Measurements from ENCODE around the gene SCD5. TPM values are rescaled to one million over a fixed set of nuclear protein-coding genes. Genes with fewer than 3 reads are reported as not detected.

The SCD5 gene
- total and polyA plus RNA-seq, 3 donors from 2014 or later = 76.4 to 161 (median 149) TPM

DNA sequence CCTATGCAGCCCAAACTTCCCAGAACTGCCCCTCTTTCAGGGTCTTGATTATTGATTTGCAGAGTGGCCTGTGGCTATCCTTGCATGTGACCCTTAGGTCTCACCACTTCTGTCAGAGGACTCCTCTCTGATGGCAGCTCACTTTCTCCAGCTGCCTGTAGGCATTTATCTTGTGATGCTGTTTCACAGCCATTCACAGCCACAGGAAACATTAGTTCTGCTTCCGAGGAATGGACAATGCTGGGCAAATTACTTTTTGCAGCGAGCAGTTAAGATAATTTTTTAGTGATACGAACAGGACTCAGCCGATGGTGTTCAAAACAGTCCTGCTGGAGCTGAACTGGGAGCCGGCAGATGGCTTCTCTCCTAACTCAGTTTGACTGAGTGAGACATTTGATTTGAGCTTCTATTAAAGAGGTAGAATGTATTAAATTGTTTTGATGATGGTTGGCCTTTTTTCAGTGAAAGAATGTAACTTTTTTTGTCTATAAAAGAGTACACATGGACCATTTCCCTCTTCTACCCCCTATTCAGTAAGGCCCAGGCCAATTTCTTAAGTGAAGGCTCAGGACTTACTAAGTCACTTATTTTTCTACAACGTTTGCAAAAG is 178.4 kb downstream of the SCD5 start:
- H3K27me3 ChIP-seq = no peaks in the 10 kb centered on the region
- no peak overlapping the region for H3K27ac ChIP-seq
- WGBS, 2 donors = 71 to 78% methylated on average over 6 of the region's 6 CpGs
- H3K4me1 ChIP-seq = no peaks in the 10 kb centered on the region
- intact Hi-C loops (cut with DNase I; ENCODE audit: low total_unique reads) = no loop called here
- no peak for DNase-seq
- H3K4me3 ChIP-seq = no peak overlapping the region
- TF ChIP-seq, protein P1, sequence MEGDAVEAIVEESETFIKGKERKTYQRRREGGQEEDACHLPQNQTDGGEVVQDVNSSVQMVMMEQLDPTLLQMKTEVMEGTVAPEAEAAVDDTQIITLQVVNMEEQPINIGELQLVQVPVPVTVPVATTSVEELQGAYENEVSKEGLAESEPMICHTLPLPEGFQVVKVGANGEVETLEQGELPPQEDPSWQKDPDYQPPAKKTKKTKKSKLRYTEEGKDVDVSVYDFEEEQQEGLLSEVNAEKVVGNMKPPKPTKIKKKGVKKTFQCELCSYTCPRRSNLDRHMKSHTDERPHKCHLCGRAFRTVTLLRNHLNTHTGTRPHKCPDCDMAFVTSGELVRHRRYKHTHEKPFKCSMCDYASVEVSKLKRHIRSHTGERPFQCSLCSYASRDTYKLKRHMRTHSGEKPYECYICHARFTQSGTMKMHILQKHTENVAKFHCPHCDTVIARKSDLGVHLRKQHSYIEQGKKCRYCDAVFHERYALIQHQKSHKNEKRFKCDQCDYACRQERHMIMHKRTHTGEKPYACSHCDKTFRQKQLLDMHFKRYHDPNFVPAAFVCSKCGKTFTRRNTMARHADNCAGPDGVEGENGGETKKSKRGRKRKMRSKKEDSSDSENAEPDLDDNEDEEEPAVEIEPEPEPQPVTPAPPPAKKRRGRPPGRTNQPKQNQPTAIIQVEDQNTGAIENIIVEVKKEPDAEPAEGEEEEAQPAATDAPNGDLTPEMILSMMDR (IDR thresholded peaks at IDR 0.05) = no peak
- no peak for TF ChIP-seq POLR2A (IDR thresholded peaks at IDR 0.05)
- H3K9me3 ChIP-seq = no peaks in the 10 kb centered on the region
- H3K36me3 ChIP-seq (ENCODE audit: low read depth, missing control alignments) = no peaks in the 10 kb centered on the region

DNA sequence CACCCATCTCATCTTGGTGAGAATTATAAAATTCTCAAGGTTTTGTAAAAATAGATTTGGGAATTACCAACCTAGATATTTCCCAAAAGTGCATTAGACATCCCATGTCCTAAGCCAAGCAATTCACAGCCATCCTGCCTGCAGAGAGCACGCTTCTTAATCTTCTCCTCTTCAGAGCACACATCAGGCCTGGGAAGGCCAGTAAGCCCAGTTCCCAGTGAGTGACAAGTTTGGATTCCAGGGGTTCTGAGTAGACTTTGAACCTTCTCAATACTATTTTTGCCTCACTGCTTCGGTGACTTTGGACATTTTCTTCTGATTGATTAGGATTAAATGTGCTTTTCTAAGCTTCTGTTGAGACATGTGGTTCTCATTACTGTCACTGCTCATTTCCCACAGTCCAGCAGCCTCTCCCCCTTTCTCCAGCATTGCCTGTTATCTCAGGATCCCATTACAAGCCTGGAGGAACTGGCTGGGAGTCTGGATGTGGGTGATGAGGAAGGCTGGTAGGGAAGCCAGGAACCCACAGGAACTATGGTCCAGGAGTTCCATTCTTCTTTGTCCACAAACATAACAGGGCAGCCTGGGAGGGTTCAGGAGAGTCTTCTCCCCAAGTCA is 180.4 kb downstream of the SCD5 start:
- intact Hi-C loops (cut with DNase I; ENCODE audit: low total_unique reads) = no loop called here

DNA sequence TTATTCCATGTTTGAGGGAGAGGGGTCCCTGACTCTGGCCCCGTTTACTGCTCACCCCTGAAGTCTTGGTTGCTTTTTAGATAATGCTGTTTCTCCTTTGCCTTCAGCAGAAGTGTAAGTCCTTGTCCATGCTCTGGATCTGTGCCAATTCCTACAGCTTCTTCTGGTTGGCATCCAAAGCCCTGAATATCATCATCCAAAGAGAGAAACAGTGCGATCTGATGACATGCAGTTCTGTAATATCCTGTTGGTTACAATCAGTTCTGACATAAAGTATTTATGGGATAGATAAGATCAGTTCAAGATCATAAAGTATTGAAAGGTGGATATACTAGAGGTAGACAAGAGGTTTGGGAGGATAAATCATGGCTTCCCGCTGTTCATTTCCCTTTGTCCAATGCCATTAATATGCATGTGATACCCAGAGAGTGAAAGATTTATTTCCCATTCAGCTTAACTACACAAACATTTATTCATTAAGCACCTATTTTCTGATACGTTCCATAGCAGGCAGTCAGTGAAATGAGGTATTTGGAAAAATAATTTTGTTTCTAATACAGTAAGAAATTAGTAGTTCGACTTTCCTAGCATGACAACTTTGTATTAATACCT is 183.7 kb downstream of the SCD5 start:
- Histone ChIP-seq H3K4me1 (no peaks in the 10 kb centered on the region), H3K27ac (no peak overlapping the region), H3K4me3 (no peak overlapping the region), H3K9me3 (no peaks in the 10 kb centered on the region), H3K27me3 (no peaks in the 10 kb centered on the region), H3K36me3 (ENCODE audit: low read depth, missing control alignments) (no peaks in the 10 kb centered on the region)
- no peak for DNase-seq
- 83 to 87% methylated on average over 5 of the region's 5 CpGs for WGBS, 2 donors
- intact Hi-C loops (cut with DNase I; ENCODE audit: low total_unique reads) = no loop called here
- TF ChIP-seq POLR2A (IDR thresholded peaks at IDR 0.05) = no peak
- TF ChIP-seq, protein P1 (IDR thresholded peaks at IDR 0.05) = no peak

More for the DNA sequence above, 180.4 kb downstream of the SCD5 start:
- WGBS, 2 donors = 60 to 66% methylated on average over 2 of the region's 2 CpGs
- Histone ChIP-seq H3K36me3 (ENCODE audit: low read depth, missing control alignments) (no peaks in the 10 kb centered on the region), H3K4me3 (no peak overlapping the region), H3K27ac (no peak overlapping the region), H3K9me3 (no peaks in the 10 kb centered on the region), H3K27me3 (no peaks in the 10 kb centered on the region), H3K4me1 (no peaks in the 10 kb centered on the region)
- no peak for DNase-seq
- no peak for TF ChIP-seq POLR2A (IDR thresholded peaks at IDR 0.05)
- TF ChIP-seq, protein P1 (IDR thresholded peaks at IDR 0.05) = no peak

DNA sequence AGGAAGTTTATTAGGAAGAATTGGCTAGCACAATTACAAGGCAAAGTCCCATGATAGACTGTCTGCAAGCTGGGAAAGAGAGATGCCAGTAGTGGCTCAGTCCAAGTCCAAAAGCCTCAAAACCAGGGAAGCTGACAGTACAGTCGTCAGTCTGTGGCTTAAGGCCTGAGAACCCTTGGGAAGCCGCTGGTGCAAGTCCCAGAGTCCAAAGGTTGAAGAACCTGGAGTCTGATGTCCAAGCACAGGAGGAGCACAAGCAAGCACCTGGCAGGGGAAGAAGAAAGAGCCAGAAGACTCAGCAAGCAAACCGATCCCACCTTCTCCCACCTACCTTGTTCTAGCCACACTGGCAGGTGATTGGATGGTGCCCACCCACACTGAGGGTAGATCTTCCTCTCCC is 185.5 kb downstream of the SCD5 start:
- TF ChIP-seq, protein P1 (IDR thresholded peaks at IDR 0.05) = no peak
- TF ChIP-seq POLR2A (IDR thresholded peaks at IDR 0.05) = no peak
- no peaks in the 10 kb centered on the region for H3K9me3 ChIP-seq
- no peak for DNase-seq
- 91 to 92% methylated on average over 3 of the region's 3 CpGs for WGBS, 2 donors
- no peaks in the 10 kb centered on the region for H3K27me3 ChIP-seq
- H3K36me3 ChIP-seq (ENCODE audit: low read depth, missing control alignments) = no peaks in the 10 kb centered on the region
- H3K4me1 ChIP-seq = no peaks in the 10 kb centered on the region
- intact Hi-C loops (cut with DNase I; ENCODE audit: low total_unique reads) = no loop called here
- no peak overlapping the region for H3K4me3 ChIP-seq
- no peak overlapping the region for H3K27ac ChIP-seq
